ENCODE results near the gene FKBP15.

DNA sequence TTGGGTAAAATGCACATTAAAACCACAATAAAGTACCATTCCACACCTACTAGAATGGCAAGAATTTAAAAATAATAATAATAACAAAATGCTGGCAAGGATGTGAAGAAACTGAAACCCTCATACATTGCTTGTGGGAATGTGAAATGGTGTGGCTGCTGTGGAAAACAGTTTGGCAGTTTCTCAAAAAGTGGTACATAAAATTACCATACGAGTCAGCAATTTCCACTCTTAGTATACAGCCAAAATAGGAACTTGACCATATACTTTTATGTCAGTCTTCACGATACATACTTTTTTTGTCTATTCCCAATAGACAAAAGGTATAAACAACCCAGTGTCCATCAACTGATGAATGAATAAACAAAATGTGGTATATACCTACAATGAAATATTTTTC is 15.6 kb downstream of the FKBP15 start:
- TF ChIP-seq, protein P1, sequence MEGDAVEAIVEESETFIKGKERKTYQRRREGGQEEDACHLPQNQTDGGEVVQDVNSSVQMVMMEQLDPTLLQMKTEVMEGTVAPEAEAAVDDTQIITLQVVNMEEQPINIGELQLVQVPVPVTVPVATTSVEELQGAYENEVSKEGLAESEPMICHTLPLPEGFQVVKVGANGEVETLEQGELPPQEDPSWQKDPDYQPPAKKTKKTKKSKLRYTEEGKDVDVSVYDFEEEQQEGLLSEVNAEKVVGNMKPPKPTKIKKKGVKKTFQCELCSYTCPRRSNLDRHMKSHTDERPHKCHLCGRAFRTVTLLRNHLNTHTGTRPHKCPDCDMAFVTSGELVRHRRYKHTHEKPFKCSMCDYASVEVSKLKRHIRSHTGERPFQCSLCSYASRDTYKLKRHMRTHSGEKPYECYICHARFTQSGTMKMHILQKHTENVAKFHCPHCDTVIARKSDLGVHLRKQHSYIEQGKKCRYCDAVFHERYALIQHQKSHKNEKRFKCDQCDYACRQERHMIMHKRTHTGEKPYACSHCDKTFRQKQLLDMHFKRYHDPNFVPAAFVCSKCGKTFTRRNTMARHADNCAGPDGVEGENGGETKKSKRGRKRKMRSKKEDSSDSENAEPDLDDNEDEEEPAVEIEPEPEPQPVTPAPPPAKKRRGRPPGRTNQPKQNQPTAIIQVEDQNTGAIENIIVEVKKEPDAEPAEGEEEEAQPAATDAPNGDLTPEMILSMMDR (IDR thresholded peaks at IDR 0.05) = no peak
- no peak for TF ChIP-seq POLR2A (IDR thresholded peaks at IDR 0.05)
